Measurements from ENCODE around the gene SYNPO.

SYNPO gene

DNA sequence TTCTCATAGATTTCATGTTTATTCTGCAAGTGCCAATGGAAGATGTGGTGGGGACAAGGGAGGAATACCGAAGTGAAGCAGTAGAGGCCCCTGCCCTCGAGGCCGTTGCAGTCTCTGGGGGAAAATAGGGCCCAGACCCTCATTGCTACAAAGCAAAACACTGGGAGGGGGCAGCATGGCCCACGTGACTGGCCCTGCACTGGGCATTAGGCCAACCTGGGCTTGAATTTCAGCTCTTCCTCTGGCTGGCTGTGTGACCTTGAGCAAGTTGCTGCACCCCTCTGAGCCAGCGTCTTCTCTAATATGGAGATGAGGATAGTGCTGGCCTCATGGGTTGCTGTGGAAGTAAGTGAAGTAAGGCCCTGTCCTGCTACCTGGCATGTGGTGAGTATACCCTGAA, 709 bp upstream of the SYNPO start:
- TF ChIP-seq, protein P1, sequence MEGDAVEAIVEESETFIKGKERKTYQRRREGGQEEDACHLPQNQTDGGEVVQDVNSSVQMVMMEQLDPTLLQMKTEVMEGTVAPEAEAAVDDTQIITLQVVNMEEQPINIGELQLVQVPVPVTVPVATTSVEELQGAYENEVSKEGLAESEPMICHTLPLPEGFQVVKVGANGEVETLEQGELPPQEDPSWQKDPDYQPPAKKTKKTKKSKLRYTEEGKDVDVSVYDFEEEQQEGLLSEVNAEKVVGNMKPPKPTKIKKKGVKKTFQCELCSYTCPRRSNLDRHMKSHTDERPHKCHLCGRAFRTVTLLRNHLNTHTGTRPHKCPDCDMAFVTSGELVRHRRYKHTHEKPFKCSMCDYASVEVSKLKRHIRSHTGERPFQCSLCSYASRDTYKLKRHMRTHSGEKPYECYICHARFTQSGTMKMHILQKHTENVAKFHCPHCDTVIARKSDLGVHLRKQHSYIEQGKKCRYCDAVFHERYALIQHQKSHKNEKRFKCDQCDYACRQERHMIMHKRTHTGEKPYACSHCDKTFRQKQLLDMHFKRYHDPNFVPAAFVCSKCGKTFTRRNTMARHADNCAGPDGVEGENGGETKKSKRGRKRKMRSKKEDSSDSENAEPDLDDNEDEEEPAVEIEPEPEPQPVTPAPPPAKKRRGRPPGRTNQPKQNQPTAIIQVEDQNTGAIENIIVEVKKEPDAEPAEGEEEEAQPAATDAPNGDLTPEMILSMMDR (IDR thresholded peaks at IDR 0.05; ENCODE audit: low read depth, low read length, missing control alignments) = no peak
- DNase-seq (ENCODE audit: low read depth) = no peak
- in situ Hi-C loops (cut with HindIII; ENCODE audit: low sequenced_read_pairs) = no loop called here
- no peak overlapping the region for H3K4me3 ChIP-seq (ENCODE audit: low read depth, low read length)

- TF ChIP-seq, protein P1 (IDR thresholded peaks at IDR 0.05; ENCODE audit: low read depth, low read length, missing control alignments) = no peak
- in situ Hi-C loops (cut with HindIII; ENCODE audit: low sequenced_read_pairs) = no loop called here
- peak; percentile 51 for DNase-seq (ENCODE audit: low read depth)
- peak overlapping the region; percentile 46 for H3K4me3 ChIP-seq (ENCODE audit: low read depth, low read length)
Observed at GRCh38 chr5:150641006-150641570, 628 bp downstream of the SYNPO start.

DNA sequence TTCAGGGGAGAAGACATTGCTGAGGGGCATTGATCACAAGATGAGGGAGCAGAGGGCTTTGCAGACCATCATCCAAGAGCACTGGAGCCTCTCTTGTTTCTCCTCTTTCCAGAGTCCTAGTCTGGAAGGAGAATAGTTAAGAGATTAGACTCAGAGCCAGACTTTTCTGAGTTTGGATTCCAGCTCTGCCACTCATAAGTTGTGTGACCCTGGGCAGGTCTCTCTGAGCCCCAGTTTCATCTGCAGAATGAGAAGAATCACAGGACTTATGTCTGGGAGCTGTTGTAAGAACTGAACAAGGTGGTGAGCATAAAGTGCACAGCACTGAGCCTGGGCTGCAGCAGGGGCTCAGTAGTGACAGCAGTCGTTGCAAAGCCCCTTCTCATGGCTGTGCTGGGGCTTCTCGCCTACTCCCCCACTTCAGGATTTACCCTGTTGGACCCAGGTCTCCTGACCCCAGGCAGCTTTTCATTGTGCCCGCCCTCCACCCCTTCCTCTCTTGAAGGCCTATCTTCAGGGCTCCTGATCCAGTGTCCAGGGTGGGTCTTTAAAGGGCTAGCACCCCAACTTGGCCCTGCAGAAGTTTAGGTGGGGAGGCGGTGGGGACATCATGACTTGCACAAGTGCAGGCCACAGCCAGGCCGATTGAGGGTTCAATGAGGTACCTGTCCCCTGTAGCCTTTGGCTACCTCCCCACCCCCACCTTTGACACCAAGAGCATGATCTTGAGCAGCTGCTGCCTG, 1.5 kb downstream of the SYNPO start:
- no peak for DNase-seq (ENCODE audit: low read depth)
- in situ Hi-C loops (cut with HindIII; ENCODE audit: low sequenced_read_pairs) = no loop called here
- peak overlapping the region; percentile 46 for H3K4me3 ChIP-seq (ENCODE audit: low read depth, low read length)
- TF ChIP-seq, protein P1 (IDR thresholded peaks at IDR 0.05; ENCODE audit: low read depth, low read length, missing control alignments) = no peak

GRCh38 chr5:150642567-150642927, 2.1 kb downstream of the SYNPO start:
- in situ Hi-C loops (cut with HindIII; ENCODE audit: low sequenced_read_pairs) = no loop called here
- DNase-seq (ENCODE audit: low read depth) = peak; percentile 86
- TF ChIP-seq, protein P1 (IDR thresholded peaks at IDR 0.05; ENCODE audit: low read depth, low read length, missing control alignments) = no peak
- H3K4me3 ChIP-seq (ENCODE audit: low read depth, low read length) = peak overlapping the region; percentile 46

- H3K4me3 ChIP-seq (ENCODE audit: low read depth, low read length) = peak overlapping the region; percentile 46
- TF ChIP-seq, protein P1 (IDR thresholded peaks at IDR 0.05; ENCODE audit: low read depth, low read length, missing control alignments) = no peak
- DNase-seq (ENCODE audit: low read depth) = no peak
- in situ Hi-C loops (cut with HindIII; ENCODE audit: low sequenced_read_pairs) = no loop called here
Observed at GRCh38 chr5:150642991-150643710, 2.7 kb downstream of the SYNPO start.

GRCh38 chr5:150644058-150644457, 3.6 kb downstream of the SYNPO start:
- in situ Hi-C loops (cut with HindIII; ENCODE audit: low sequenced_read_pairs) = no loop called here
- TF ChIP-seq, protein P1 (IDR thresholded peaks at IDR 0.05; ENCODE audit: low read depth, low read length, missing control alignments) = no peak
- no peak for DNase-seq (ENCODE audit: low read depth)

More at GRCh38 chr5:150644058-150644457, 3.6 kb downstream of the SYNPO start:
- no peak overlapping the region for H3K4me3 ChIP-seq (ENCODE audit: low read depth, low read length)

Measured in astrocyte of the cerebellum (primary cell).